Smooth muscle cell (in vitro differentiated cells): Measurements from ENCODE around the gene PANK4. TPM values are rescaled to one million over a fixed set of nuclear protein-coding genes. Genes with fewer than 3 reads are reported as not detected.

ENCODE experiments used
- DNase-seq: peaks from one replicate; lab custom pipeline; 2025; ENCODE audit not compliant: unreplicated experiment; lab: John Stamatoyannopoulos, UW
- H2AFZ ChIP-seq: fragments of 200-600 bp; sonication (generic); 2 replicates; pipeline ENCODE4 v1.6.0; 2016; ENCODE audit warnings: antibody characterized with exemption, low read depth, mild to moderate bottlenecking
- H3F3A ChIP-seq: fragments of 200-600 bp; sonication (generic); 2 replicates; pipeline ENCODE4 v1.6.0; 2017; ENCODE audit warnings: antibody characterized with exemption, low read depth
- H3K27ac ChIP-seq: fragments of 200-600 bp; sonication (generic); 2 replicates; pipeline ENCODE4 v1.5.1; 2016; ENCODE audit warnings: low read depth, mild to moderate bottlenecking
- H3K27me3 ChIP-seq: fragments of 200-600 bp; sonication (generic); 2 replicates; pipeline ENCODE4 v1.6.1; 2016; ENCODE audit warnings: low read depth, mild to moderate bottlenecking
- H3K36me3 ChIP-seq: fragments of 200-600 bp; sonication (generic); 2 replicates; pipeline ENCODE4 v1.5.1; 2016; ENCODE audit warnings: low read depth
- H3K4me1 ChIP-seq: fragments of 200-600 bp; sonication (generic); 2 replicates; pipeline ENCODE4 v1.5.1; 2016; ENCODE audit warnings: low read depth
- H3K4me2 ChIP-seq: fragments of 200-600 bp; sonication (generic); 2 replicates; pipeline ENCODE4 v1.6.0; 2016; ENCODE audit warnings: mild to moderate bottlenecking
- H3K4me3 ChIP-seq: fragments of 200-600 bp; sonication (generic); 2 replicates; pipeline ENCODE4 v1.5.1; 2016; ENCODE audit warnings: mild to moderate bottlenecking
- H3K79me2 ChIP-seq: fragments of 200-600 bp; sonication (generic); 2 replicates; pipeline ENCODE4 v1.6.0; 2016; ENCODE audit warnings: low read depth, mild to moderate bottlenecking
- H3K9ac ChIP-seq: fragments of 200-600 bp; sonication (generic); 2 replicates; pipeline ENCODE4 v1.6.0; 2016; ENCODE audit warnings: low read depth
- H3K9me3 ChIP-seq: fragments of 200-600 bp; sonication (generic); replicated peaks from 2 replicates; pipeline ENCODE4 v1.5.1; 2016; ENCODE audit warnings: low read depth
- H4K20me1 ChIP-seq: fragments of 200-600 bp; sonication (generic); 2 replicates; pipeline ENCODE4 v1.6.0; 2016; ENCODE audit warnings: low read depth
- CTCF ChIP-seq: fragments of 200-600 bp; sonication (generic); IDR thresholded peaks from 2 replicates; pipeline ENCODE4 v1.5.1; 2017; ENCODE audit warnings: borderline replicate concordance, mild to moderate bottlenecking, antibody characterized with exemption; ENCODE audit not compliant: insufficient read depth, poor library complexity, severe bottlenecking
- WGBS: methylation state at CpG from one replicate; pipeline ENCODE4 v1.1.7; 2016; ENCODE audit warnings: low lambda C conversion rate; 5-methylcytosine and 5-hydroxymethylcytosine counted together
- polyA plus RNA-seq: library from polyadenylated mRNA; unstranded; fragments of >200 nt; fragmentation: Nextera tagmentation; extraction: Ambion mirVana; gene quantifications from 2 replicates; pipeline ENCODE4 v1.2.1, GENCODE V29; 2016
- total RNA-seq: library from RNA; depleted of rRNA; stranded (reverse); fragments of >200 nt; gene quantifications from 2 replicates; pipeline ENCODE4 v1.2.3, GENCODE V29; 2014

Gene PANK4
- total and polyA plus RNA-seq, 2 experiments from 2014 or later, result 28.4 to 28.7 TPM

- WGBS, result 91% methylated on average over 33 of the region's 34 CpGs
- Histone ChIP-seq H3F3A (no peaks in the 10 kb centered on the region), H3K79me2 (no peaks in the 10 kb centered on the region), H3K9me3 (no peaks in the 10 kb centered on the region), H3K4me1 (peaks cover 19% of the 10 kb centered on the region), H3K27ac (no peak within 1 kb of the TSS), H3K4me3 (no peak within 1 kb of the TSS), H2AFZ (no peak within 1 kb of the TSS), H3K27me3 (no peaks in the 10 kb centered on the region), H3K4me2 (no peak within 1 kb of the TSS), H4K20me1 (no peaks in the 10 kb centered on the region), H3K9ac (no peak within 1 kb of the TSS), H3K36me3 (no peaks in the 10 kb centered on the region)
- TF ChIP-seq CTCF, result no peak
- DNase-seq, result no peak
Observed at GRCh38 chr1:2476061-2476999, 50.1 kb downstream of the PANK4 start, which contains the start of gene PLCH2. TSS of gene PLCH2 (plus strand) at chr1:2476289. CDS start at chr1:2476589, 300 bp downstream.

- Histone ChIP-seq H3K79me2 (no peaks in the 10 kb centered on the region), H3F3A (no peaks in the 10 kb centered on the region), H3K27me3 (no peaks in the 10 kb centered on the region), H3K4me1 (peaks cover 19% of the 10 kb centered on the region), H3K4me3 (no peak overlapping the region), H3K9ac (no peak overlapping the region), H3K27ac (no peak overlapping the region), H3K4me2 (no peak overlapping the region), H2AFZ (no peak overlapping the region), H3K9me3 (no peaks in the 10 kb centered on the region), H4K20me1 (no peaks in the 10 kb centered on the region), H3K36me3 (no peaks in the 10 kb centered on the region)
- WGBS, result 92% methylated on average over 12 of the region's 12 CpGs
- DNase-seq, result no peak
- no peak for TF ChIP-seq CTCF
Observed at GRCh38 chr1:2475571-2475970, 50.8 kb downstream of the PANK4 start.

- no peak for TF ChIP-seq CTCF
- Histone ChIP-seq H3F3A (no peaks in the 10 kb centered on the region), H3K27me3 (no peaks in the 10 kb centered on the region), H3K9ac (no peak overlapping the region), H2AFZ (no peak overlapping the region), H3K9me3 (no peaks in the 10 kb centered on the region), H3K27ac (no peak overlapping the region), H3K79me2 (no peaks in the 10 kb centered on the region), H3K4me3 (no peak overlapping the region), H3K4me2 (no peak overlapping the region), H4K20me1 (no peaks in the 10 kb centered on the region), H3K4me1 (peaks cover 19% of the 10 kb centered on the region), H3K36me3 (no peaks in the 10 kb centered on the region)
- WGBS, result 68% methylated on average over 13 of the region's 13 CpGs
- no peak for DNase-seq
Observed at GRCh38 chr1:2474933-2475371, 51.4 kb downstream of the PANK4 start.
